Left hindlimb (tissue), 1 donor: ENCODE results near the gene MRPS15.

Experiments used
- DNase-seq: peaks from one replicate; pipeline ENCODE4 v3.0.0-alpha.2; 2018

MRPS15 gene

GRCh38 chr1:36417931-36418330 lies 46.3 kb downstream of the MRPS15 start:
- DNase-seq = no peak

GRCh38 chr1:36415661-36416326 lies 48.4 kb downstream of the MRPS15 start:
- no peak for DNase-seq

GRCh38 chr1:36414384-36414783 lies 49.8 kb downstream of the MRPS15 start:
- no peak for DNase-seq

- no peak for DNase-seq
Measured at GRCh38 chr1:36411674-36412648, 52.2 kb downstream of the MRPS15 start.

GRCh38 chr1:36408479-36408878 lies 55.7 kb downstream of the MRPS15 start:
- DNase-seq = no peak

- no peak for DNase-seq
Measured at GRCh38 chr1:36406440-36406839, 57.7 kb downstream of the MRPS15 start.
